PC-9 (cell line): ENCODE results near the gene KRT6C. TPM values are rescaled to one million over a fixed set of nuclear protein-coding genes. Genes with fewer than 3 reads are reported as not detected.
A peak's percentile ranks its signal among the peaks of the same experiment; 100 is the strongest.

Experiments
- BruUV-seq: library from RNA; stranded (reverse); fragments of 400-500 nt; replicated peaks from 2 replicates; lab custom pipeline; 2021; lab: Mats Ljungman, UMichigan
- CTCF ChIA-PET: fragments of 300-600 bp; sonication (Branson Sonifier 250); formaldehyde crosslinking; loops from one replicate; lab custom pipeline; 2022; ENCODE audit warnings: antibody characterized with exemption; lab: Charles Lee
- POLR2A ChIA-PET: fragments of 300-600 bp; sonication (Branson Sonifier 250); formaldehyde crosslinking; loops from one replicate; lab custom pipeline; 2022; ENCODE audit warnings: antibody characterized with exemption; ENCODE audit not compliant: unreplicated experiment; lab: Charles Lee
- DNase-seq, 2 experiments: peaks; one replicate each; pipeline versions ENCODE4 v3.0.0 to v3.0.0-alpha.2; 2015 to 2022; ENCODE audit warnings: mixed read lengths in 1 of 2
- H2AFZ ChIP-seq: fragments of 200-600 bp; sonication (generic); 2 replicates; pipeline ENCODE4 v1.8.1; 2017; ENCODE audit warnings: antibody characterized with exemption
- H3F3A ChIP-seq: fragments of 200-600 bp; sonication (generic); 2 replicates; pipeline ENCODE4 v1.8.1; 2017; ENCODE audit warnings: antibody characterized with exemption, mild to moderate bottlenecking, low read depth; ENCODE audit not compliant: insufficient read depth
- H3K27ac ChIP-seq: fragments of 200-600 bp; sonication (generic); 2 replicates; pipeline ENCODE4 v1.6.1; 2016; ENCODE audit warnings: mixed run types
- H3K27me3 ChIP-seq: fragments of 200-600 bp; sonication (generic); 2 replicates; pipeline ENCODE4 v1.6.1; 2016; ENCODE audit warnings: low read depth, mixed run types; ENCODE audit not compliant: insufficient read depth
- H3K36me3 ChIP-seq: fragments of 200-600 bp; sonication (generic); 2 replicates; pipeline ENCODE4 v1.6.1; 2016; ENCODE audit warnings: low read depth, mixed run types
- H3K4me1 ChIP-seq: fragments of 200-600 bp; sonication (generic); replicated peaks from 2 replicates; pipeline ENCODE4 v1.6.1; 2016; ENCODE audit warnings: mixed run types; ENCODE audit not compliant: insufficient read depth
- H3K4me2 ChIP-seq: fragments of 200-600 bp; sonication (generic); 2 replicates; pipeline ENCODE4 v1.6.1; 2017; ENCODE audit warnings: mixed run types
- H3K4me3 ChIP-seq: fragments of 200-600 bp; sonication (generic); 2 replicates; pipeline ENCODE4 v1.6.1; 2016; ENCODE audit warnings: mixed run types
- H3K79me2 ChIP-seq: fragments of 200-600 bp; sonication (generic); 2 replicates; pipeline ENCODE4 v1.6.1; 2017; ENCODE audit warnings: low read depth, mixed run types
- H3K9me2 ChIP-seq: fragments of 200-600 bp; sonication (generic); 2 replicates; pipeline ENCODE4 v1.8.1; 2017; ENCODE audit warnings: mild to moderate bottlenecking; ENCODE audit not compliant: insufficient read depth
- H3K9me3 ChIP-seq: fragments of 200-600 bp; sonication (generic); 2 replicates; pipeline ENCODE4 v1.8.1; 2016; ENCODE audit warnings: low read depth; ENCODE audit not compliant: insufficient read depth
- H4K20me1 ChIP-seq: fragments of 200-600 bp; sonication (generic); 2 replicates; pipeline ENCODE4 v1.8.1; 2017; ENCODE audit not compliant: insufficient read depth
- CTCF ChIP-seq: fragments of 200-600 bp; sonication (generic); conservative IDR thresholded peaks from 2 replicates; pipeline ENCODE4 v1.6.1; 2017; ENCODE audit warnings: mixed run types, antibody characterized with exemption, mild to moderate bottlenecking, moderate library complexity
- EZH2 ChIP-seq: fragments of 200-600 bp; sonication (generic); IDR thresholded peaks from 2 replicates; pipeline ENCODE4 v1.8.0; 2017; ENCODE audit warnings: antibody characterized with exemption, low read depth
- intact Hi-C: fragments of 100-400 bp; cut with micrococcal nuclease; formaldehyde crosslinking; loops from one replicate; pipeline ENCODE4 v1.10.0; 2022; ENCODE audit not compliant: unreplicated experiment
- total RNA-seq: library from RNA; stranded (reverse); gene quantifications from 2 replicates; pipeline ENCODE4 v1.2.3, GENCODE V29; 2021

The KRT6C gene
- total RNA-seq, 1 experiment from 2014 or later: not detected

DNA sequence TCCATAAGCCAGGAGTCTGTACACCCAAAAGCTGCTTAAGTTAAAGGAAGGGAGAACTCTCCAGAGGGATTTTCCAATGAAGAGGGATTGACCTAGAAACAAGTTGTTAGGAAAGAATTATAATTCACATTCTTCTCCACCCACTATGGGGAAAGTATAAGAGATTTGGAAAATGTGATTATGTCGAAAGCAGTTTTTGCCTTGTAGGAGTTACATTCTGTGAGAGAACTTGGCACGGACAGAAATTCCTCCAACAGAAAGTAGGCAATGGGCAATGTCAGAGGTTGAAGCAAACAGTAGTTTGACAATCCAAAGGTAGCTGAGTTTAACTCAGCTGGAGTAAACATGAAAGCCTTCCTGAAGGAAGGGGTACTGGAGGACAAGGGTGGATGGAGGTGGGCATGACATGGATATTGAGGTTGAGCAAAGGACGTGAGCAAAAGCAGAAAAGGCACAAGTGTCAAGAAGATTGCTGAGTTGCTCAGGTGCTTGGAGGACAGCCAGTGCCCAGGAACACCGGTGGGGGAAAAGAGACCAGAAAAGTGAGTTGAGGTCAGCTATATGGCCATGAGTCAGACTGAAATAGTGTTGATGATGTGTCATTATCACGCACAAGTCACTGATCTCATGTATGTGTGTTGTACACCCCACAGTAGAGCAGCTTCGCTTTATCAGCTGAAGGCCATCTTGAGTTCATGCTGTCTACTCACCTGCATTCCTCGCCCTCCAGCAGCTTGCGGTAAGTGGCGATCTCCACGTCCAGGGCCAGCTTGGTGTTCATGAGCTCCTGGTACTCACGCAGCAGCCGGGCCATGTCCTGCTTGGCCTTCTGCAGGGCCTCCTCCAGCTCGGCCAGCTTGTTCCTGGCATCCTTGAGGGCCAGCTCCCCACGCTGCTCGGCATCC is 42.6 kb upstream of the KRT6C start:
- no TSS peak for BruUV-seq
- no peaks in the 10 kb centered on the region for H3K27me3 ChIP-seq
- H3K9me3 ChIP-seq: no peaks in the 10 kb centered on the region
- no peak overlapping the region for H3K4me2 ChIP-seq
- TF ChIP-seq CTCF: no peak
- TF ChIP-seq EZH2: no peak
- H3K36me3 ChIP-seq: no peaks in the 10 kb centered on the region
- H3F3A ChIP-seq: peaks cover 10% of the 10 kb centered on the region; the same call in 1 of the 2 replicates
- no peaks in the 10 kb centered on the region for H4K20me1 ChIP-seq
- H3K27ac ChIP-seq: no peak overlapping the region
- intact Hi-C loops: no loop called here
- CTCF ChIA-PET: interaction anchor here (0.6 kb wide), 1 partner anchor 310 kb away, joined by 5 read pairs; no protein-coding TSS in a partner anchor
- no peak overlapping the region for H3K4me3 ChIP-seq
- H3K9me2 ChIP-seq: no peaks in the 10 kb centered on the region
- no peaks in the 10 kb centered on the region for H3K79me2 ChIP-seq
- DNase-seq: peak; percentile 49 to 57
- H2AFZ ChIP-seq: no peak overlapping the region
- peaks cover 21% of the 10 kb centered on the region for H3K4me1 ChIP-seq
- POLR2A ChIA-PET: no interaction called here

- no peaks in the 10 kb centered on the region for H3K27me3 ChIP-seq
- H3K9me3 ChIP-seq: peaks cover 4% of the 10 kb centered on the region; the same call in 1 of the 2 replicates
- intact Hi-C loops: no loop called here
- DNase-seq: peak in 1 of 2 experiments; percentile 31
- ChIA-PET CTCF (no interaction called here), POLR2A (no interaction called here)
- H3K4me2 ChIP-seq: no peak overlapping the region
- H3K79me2 ChIP-seq: no peaks in the 10 kb centered on the region
- no TSS peak for BruUV-seq
- H3K36me3 ChIP-seq: no peaks in the 10 kb centered on the region
- 0 out of 2 replicates have a peak, but pooled peaks cover 3% of the 10 kb centered on the region for H3F3A ChIP-seq
- H3K4me3 ChIP-seq: no peak overlapping the region
- no peaks in the 10 kb centered on the region for H3K9me2 ChIP-seq
- H2AFZ ChIP-seq: no peak overlapping the region
- H3K27ac ChIP-seq: no peak overlapping the region
- no peak for TF ChIP-seq CTCF
- no peak for TF ChIP-seq EZH2
- H3K4me1 ChIP-seq: peaks cover 12% of the 10 kb centered on the region
- no peaks in the 10 kb centered on the region for H4K20me1 ChIP-seq
Observed at GRCh38 chr12:52515319-52515646, 41.7 kb upstream of the KRT6C start.

- no peaks in the 10 kb centered on the region for H4K20me1 ChIP-seq
- no peaks in the 10 kb centered on the region for H3K36me3 ChIP-seq
- intact Hi-C loops: no loop called here
- no peak for DNase-seq
- ChIA-PET CTCF (no interaction called here), POLR2A (no interaction called here)
- no peak overlapping the region for H3K4me3 ChIP-seq
- TF ChIP-seq EZH2: no peak
- TF ChIP-seq CTCF: no peak
- H3K9me2 ChIP-seq: no peaks in the 10 kb centered on the region
- H3K4me1 ChIP-seq: peaks cover 6% of the 10 kb centered on the region; the same call in 1 of the 2 replicates
- peaks cover 5% of the 10 kb centered on the region; the same call in 1 of the 2 replicates for H3K9me3 ChIP-seq
- H3K4me2 ChIP-seq: no peak overlapping the region
- no peaks in the 10 kb centered on the region for H3K79me2 ChIP-seq
- H3F3A ChIP-seq: 0 out of 2 replicates have a peak, but pooled peaks cover 3% of the 10 kb centered on the region
- no peak overlapping the region for H2AFZ ChIP-seq
- no peak overlapping the region for H3K27ac ChIP-seq
- no peaks in the 10 kb centered on the region for H3K27me3 ChIP-seq
- no TSS peak for BruUV-seq
Observed at GRCh38 chr12:52514471-52515318, 41.1 kb upstream of the KRT6C start.
